ENCODE data around the gene OR9I1.

Gene OR9I1

DNA sequence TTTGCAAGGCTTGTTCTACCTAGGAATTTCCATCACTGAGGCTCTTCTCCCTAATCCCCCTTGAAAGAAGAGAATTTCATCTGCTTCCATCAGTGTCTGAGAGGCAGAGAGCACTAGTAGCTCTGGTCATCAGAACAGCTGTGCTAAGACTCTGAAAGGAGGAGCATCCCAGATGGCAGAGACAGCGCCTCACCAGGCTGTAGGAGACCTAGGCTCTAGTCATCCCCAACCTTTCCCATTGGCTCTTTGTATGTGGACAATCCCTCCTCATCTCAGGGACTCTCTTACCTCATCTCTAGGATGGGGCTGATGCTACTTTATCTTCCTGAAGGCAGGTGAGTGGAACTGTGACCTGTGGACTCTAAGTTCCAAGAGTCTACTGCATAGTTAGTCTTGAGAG lies 8.8 kb upstream of the OR9I1 start:
- TF ChIP-seq, protein P1, sequence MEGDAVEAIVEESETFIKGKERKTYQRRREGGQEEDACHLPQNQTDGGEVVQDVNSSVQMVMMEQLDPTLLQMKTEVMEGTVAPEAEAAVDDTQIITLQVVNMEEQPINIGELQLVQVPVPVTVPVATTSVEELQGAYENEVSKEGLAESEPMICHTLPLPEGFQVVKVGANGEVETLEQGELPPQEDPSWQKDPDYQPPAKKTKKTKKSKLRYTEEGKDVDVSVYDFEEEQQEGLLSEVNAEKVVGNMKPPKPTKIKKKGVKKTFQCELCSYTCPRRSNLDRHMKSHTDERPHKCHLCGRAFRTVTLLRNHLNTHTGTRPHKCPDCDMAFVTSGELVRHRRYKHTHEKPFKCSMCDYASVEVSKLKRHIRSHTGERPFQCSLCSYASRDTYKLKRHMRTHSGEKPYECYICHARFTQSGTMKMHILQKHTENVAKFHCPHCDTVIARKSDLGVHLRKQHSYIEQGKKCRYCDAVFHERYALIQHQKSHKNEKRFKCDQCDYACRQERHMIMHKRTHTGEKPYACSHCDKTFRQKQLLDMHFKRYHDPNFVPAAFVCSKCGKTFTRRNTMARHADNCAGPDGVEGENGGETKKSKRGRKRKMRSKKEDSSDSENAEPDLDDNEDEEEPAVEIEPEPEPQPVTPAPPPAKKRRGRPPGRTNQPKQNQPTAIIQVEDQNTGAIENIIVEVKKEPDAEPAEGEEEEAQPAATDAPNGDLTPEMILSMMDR (IDR thresholded peaks at IDR 0.05): no peak
- TF ChIP-seq ZFX (IDR thresholded peaks at IDR 0.05; ENCODE audit: borderline replicate concordance): no peak
- no peak overlapping the region for H3K27ac ChIP-seq

DNA sequence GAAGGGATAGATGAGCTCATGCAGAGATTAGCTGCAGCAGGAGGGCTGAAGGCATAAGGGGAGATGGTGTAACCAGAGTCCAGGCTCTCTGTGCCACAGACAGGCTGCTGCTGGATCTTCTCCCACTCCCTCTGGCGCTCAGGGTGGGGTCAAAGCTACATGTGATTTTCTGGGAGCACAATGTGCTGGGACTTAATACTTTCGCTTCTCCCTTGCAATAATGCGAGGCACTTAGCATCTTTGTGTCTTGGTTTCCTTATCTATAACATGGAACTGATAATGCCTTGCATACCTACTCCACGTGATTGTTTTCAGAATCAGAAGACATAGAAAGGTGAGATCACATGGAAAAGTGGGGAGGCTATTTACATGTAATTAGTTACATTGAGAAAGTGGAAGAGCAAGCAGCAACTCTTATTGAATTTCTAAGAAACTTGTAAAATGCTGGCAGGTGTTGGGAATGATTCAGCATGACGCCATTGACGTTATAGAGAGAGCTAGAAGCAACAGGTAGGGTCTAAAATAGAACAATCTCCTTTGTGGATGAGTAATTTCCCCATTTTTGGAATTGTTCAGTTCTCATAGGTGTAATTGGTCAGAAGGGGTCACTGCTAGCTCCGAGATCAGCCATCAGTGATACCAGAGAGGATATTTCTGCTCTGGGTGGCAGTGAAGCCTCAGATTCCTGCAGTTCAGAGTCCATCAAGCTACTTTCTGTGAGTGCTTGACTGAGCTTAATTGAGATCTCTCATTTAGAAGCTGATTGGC lies 8.2 kb upstream of the OR9I1 start:
- TF ChIP-seq ZFX (IDR thresholded peaks at IDR 0.05; ENCODE audit: borderline replicate concordance): no peak
- TF ChIP-seq, protein P1 (IDR thresholded peaks at IDR 0.05): no peak
- H3K27ac ChIP-seq: no peak overlapping the region

DNA sequence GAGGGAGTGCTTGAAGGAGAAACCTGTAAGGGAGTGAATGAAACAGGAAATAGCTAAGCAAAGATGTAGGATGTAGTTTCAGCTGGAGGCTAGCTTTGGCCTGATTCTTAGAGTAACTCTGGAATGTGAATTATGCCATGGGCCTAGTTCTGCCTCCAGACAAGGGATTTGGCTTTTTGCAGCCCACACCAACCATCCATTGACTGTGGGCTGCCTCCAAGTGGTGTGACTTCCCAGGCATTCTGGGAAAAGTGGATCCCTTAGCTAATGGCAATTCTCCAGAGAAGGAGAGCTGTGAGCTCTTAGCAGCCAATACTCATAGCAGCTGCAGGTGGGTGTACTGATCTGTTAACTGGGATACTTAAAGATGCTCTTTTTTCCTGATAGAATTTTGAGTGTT lies 2.0 kb upstream of the OR9I1 start:
- TF ChIP-seq ZFX (IDR thresholded peaks at IDR 0.05; ENCODE audit: borderline replicate concordance): no peak
- TF ChIP-seq, protein P1 (IDR thresholded peaks at IDR 0.05): no peak

DNA sequence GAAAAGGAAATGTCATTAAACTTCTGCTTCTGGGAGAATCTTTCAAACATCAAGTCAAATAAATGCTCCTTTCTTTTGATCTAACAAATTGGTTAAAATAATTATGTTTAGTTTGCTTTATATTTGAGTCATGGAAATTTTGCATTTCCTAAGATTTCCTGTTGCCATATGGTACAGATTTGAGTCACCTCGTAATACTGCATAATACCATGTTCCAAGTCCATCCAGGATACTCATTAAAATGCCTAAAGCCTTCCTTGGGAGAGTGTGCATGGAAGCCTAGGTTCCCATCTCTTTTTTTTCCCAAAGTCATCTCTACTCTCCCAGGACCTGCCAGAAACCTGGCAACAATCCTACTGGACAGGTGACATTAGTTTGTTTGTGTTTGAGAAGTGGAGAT lies 4.2 kb downstream of the OR9I1 start:
- H3K27ac ChIP-seq: no peak overlapping the region
- TF ChIP-seq ZFX (IDR thresholded peaks at IDR 0.05; ENCODE audit: borderline replicate concordance): no peak
- TF ChIP-seq, protein P1 (IDR thresholded peaks at IDR 0.05): no peak

More for the DNA sequence above, 2.0 kb upstream of the OR9I1 start:
- no peak overlapping the region for H3K27ac ChIP-seq

DNA sequence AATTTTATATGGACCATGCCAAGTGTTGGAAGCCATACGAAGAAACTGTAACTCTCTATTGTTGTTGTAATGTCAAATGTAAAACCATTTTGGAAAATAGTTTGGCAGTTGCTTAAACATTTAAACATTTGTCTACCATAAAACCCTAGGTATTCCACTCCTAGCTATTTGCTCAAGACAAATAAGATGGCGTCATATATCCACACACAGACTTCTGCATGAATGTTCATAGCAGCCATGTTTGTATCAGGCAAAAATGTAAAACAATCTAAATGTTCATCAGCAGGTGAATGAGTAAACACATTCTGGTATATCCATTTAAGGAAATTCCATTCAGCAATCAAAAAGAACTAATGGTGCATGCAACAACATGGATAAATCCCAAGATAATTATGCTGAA lies 27.9 kb downstream of the OR9I1 start:
- TF ChIP-seq, protein P1 (IDR thresholded peaks at IDR 0.05): no peak
- TF ChIP-seq ZFX (IDR thresholded peaks at IDR 0.05; ENCODE audit: borderline replicate concordance): no peak
- peak overlapping the region; percentile 46 for H3K27ac ChIP-seq

DNA sequence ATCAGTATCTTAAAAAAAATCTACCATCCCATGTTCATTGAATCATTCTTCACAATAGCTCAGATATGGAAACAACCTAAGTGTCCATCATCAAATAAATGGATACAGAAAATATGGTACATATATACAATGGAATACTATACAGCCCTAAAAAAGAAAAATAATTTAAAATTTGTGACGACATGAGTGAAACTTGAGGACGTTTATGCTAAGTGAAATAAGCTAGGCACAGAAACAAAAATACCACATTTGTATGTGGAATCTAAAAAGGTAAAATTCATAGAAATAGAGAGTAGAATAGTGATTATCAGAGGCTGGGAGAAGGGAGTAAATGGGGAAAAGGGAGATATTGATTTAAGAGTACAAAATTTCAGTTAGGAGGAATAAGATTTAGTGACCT lies 38.8 kb downstream of the OR9I1 start:
- TF ChIP-seq, protein P1 (IDR thresholded peaks at IDR 0.05): no peak
- no peak for TF ChIP-seq ZFX (IDR thresholded peaks at IDR 0.05; ENCODE audit: borderline replicate concordance)

DNA sequence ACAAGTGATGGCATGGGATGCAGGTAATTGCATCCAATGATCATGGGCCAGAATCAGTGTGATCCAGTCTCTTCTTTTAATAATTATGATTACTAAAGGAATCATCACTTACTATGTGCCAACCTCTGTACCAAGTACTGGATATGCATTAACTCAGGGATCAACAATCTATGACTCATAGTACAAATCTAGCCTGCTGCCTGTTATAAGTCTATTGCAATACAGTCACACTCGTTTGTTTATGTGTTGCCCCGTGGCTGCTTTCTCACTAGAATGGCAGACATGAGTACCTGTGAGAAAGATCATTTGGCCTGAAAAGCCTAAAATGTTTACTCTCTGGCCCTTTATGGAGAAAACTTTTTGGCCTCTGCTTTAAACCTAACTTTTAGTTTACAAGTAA lies 49.5 kb downstream of the OR9I1 start:
- TF ChIP-seq, protein P1 (IDR thresholded peaks at IDR 0.05): no peak
- no peak for TF ChIP-seq ZFX (IDR thresholded peaks at IDR 0.05; ENCODE audit: borderline replicate concordance)

More for the DNA sequence above, 38.8 kb downstream of the OR9I1 start:
- no peak overlapping the region for H3K27ac ChIP-seq

More for the DNA sequence above, 49.5 kb downstream of the OR9I1 start:
- no peak overlapping the region for H3K27ac ChIP-seq

Data from 22Rv1 (cell line).